ENCODE data around the gene KARS1.

Gene KARS1

DNA sequence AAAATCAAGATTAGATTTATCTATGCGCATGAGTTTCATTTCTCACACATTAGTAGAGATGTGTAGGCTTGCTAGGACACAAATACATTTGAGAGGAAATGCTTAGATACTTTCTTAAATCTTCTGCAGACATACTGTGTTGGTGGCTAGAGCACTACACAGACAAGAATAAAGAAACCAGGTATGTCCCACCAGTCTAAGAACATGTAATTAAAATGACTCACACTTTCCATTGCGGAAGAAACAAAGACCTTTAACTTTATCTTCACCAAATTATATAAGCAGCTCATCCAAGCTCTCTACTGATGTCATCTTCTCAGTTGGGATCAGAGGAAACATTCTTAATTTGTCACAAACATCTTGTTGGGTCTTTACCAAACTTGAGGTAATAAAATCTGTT is 68.7 kb downstream of the KARS1 start:
- no peak overlapping the region for H3K4me3 ChIP-seq
- intact Hi-C loops (cut with DNase I; ENCODE audit: low total_unique reads), result no loop called here
- DNase-seq, result no peak
- H3K4me1 ChIP-seq, result no peaks in the 10 kb centered on the region
- H3K9me3 ChIP-seq, result no peaks in the 10 kb centered on the region
- TF ChIP-seq, protein P1, sequence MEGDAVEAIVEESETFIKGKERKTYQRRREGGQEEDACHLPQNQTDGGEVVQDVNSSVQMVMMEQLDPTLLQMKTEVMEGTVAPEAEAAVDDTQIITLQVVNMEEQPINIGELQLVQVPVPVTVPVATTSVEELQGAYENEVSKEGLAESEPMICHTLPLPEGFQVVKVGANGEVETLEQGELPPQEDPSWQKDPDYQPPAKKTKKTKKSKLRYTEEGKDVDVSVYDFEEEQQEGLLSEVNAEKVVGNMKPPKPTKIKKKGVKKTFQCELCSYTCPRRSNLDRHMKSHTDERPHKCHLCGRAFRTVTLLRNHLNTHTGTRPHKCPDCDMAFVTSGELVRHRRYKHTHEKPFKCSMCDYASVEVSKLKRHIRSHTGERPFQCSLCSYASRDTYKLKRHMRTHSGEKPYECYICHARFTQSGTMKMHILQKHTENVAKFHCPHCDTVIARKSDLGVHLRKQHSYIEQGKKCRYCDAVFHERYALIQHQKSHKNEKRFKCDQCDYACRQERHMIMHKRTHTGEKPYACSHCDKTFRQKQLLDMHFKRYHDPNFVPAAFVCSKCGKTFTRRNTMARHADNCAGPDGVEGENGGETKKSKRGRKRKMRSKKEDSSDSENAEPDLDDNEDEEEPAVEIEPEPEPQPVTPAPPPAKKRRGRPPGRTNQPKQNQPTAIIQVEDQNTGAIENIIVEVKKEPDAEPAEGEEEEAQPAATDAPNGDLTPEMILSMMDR (IDR thresholded peaks at IDR 0.05), result no peak
- H3K27ac ChIP-seq, result no peak overlapping the region
- no peaks in the 10 kb centered on the region for H3K27me3 ChIP-seq
- peaks cover 39 to 65% (median 57%) of the 10 kb centered on the region in 3 donors for H3K36me3 ChIP-seq

- Histone ChIP-seq H3K9me3 (no peaks in the 10 kb centered on the region), H3K27me3 (no peaks in the 10 kb centered on the region), H3K36me3 (peaks cover 41 to 70% (median 62%) of the 10 kb centered on the region in 3 donors), H3K27ac (no peak overlapping the region), H3K4me3 (no peak overlapping the region), H3K4me1 (peaks cover 0 to 4% (median under 1%) of the 10 kb centered on the region in 4 donors)
- DNase-seq, result peak in 1 of 2 donors; percentile 28
- intact Hi-C loops (cut with DNase I; ENCODE audit: low total_unique reads), result no loop called here
- TF ChIP-seq, protein P1 (IDR thresholded peaks at IDR 0.05), result no peak
These were observed 69.3 kb downstream of the KARS1 start for GRCh38 chr16:75578212-75578611.

Measured in tibial artery (tissue), 4 donors.